H9 (cell line): ENCODE measurements around the gene CAMK2G. TPM values are rescaled to one million over a fixed set of nuclear protein-coding genes. Genes with fewer than 3 reads are reported as not detected.

Experiments
- DNase-seq: peaks from one replicate; pipeline ENCODE4 v3.0.0-alpha.2; 2017
- H2AFZ ChIP-seq: one replicate; pipeline ENCODE4 v1.6.1; 2013; ENCODE audit warnings: mild to moderate bottlenecking, low read length, control low read depth, moderate library complexity
- H2AK5ac ChIP-seq: 2 replicates; pipeline ENCODE4 v1.6.1; 2013; ENCODE audit warnings: low read length, control low read depth, mixed read lengths; ENCODE audit not compliant: insufficient read length
- H2BK120ac ChIP-seq: one replicate; pipeline ENCODE4 v1.6.1; 2013; ENCODE audit warnings: low read depth, mild to moderate bottlenecking, low read length, control low read depth, inconsistent platforms; ENCODE audit not compliant: poor library complexity, severe bottlenecking
- H2BK12ac ChIP-seq: 2 replicates; pipeline ENCODE4 v1.6.1; 2013; ENCODE audit warnings: low read length, control low read depth, mixed read lengths, low read depth; ENCODE audit not compliant: insufficient read length
- H2BK15ac ChIP-seq: 2 replicates; pipeline ENCODE4 v1.6.1; 2013; ENCODE audit warnings: low read depth, low read length, control low read depth
- H2BK20ac ChIP-seq: one replicate; pipeline ENCODE4 v1.6.1; 2013; ENCODE audit warnings: low read depth, mild to moderate bottlenecking, low read length, control low read depth, inconsistent platforms; ENCODE audit not compliant: poor library complexity, severe bottlenecking
- H2BK5ac ChIP-seq: 2 replicates; pipeline ENCODE4 v1.6.1; 2013; ENCODE audit warnings: low read length, control low read depth, mixed read lengths; ENCODE audit not compliant: insufficient read length
- H3K14ac ChIP-seq: 2 replicates; pipeline ENCODE4 v1.6.1; 2013; ENCODE audit warnings: low read length, control low read depth; ENCODE audit not compliant: insufficient read depth
- H3K18ac ChIP-seq: 2 replicates; pipeline ENCODE4 v1.6.1; 2013; ENCODE audit warnings: low read depth, mild to moderate bottlenecking, mixed read lengths, low read length, control low read depth; ENCODE audit not compliant: insufficient read length
- H3K23ac ChIP-seq: 2 replicates; pipeline ENCODE4 v1.6.1; 2013; ENCODE audit warnings: low read length, control low read depth, mixed read lengths, low read depth; ENCODE audit not compliant: insufficient read length
- H3K23me2 ChIP-seq: 2 replicates; pipeline ENCODE4 v1.6.1; 2013; ENCODE audit warnings: low read depth, mild to moderate bottlenecking, mixed read lengths, low read length, control low read depth; ENCODE audit not compliant: insufficient read length, poor library complexity, severe bottlenecking
- H3K27ac ChIP-seq: 2 replicates; pipeline ENCODE4 v1.5.1; 2013; ENCODE audit warnings: low read length, control low read depth, mixed read lengths, low read depth; ENCODE audit not compliant: insufficient read length
- H3K27me3 ChIP-seq: 2 replicates; pipeline ENCODE4 v1.6.1; 2013; ENCODE audit warnings: low read length, control low read depth, inconsistent platforms; ENCODE audit not compliant: insufficient read depth
- H3K4ac ChIP-seq: 2 replicates; pipeline ENCODE4 v1.6.1; 2013; ENCODE audit warnings: low read depth, mild to moderate bottlenecking, control low read depth, inconsistent platforms, low read length, moderate library complexity
- H3K4me1 ChIP-seq: 2 replicates; pipeline ENCODE4 v1.6.1; 2013; ENCODE audit warnings: low read length, control low read depth, inconsistent platforms; ENCODE audit not compliant: insufficient read depth
- H3K4me2 ChIP-seq: 2 replicates; pipeline ENCODE4 v1.6.1; 2013; ENCODE audit warnings: low read length, control low read depth, mixed read lengths; ENCODE audit not compliant: insufficient read length, insufficient read depth
- H3K56ac ChIP-seq: 2 replicates; pipeline ENCODE4 v1.6.1; 2013; ENCODE audit warnings: low read depth, mild to moderate bottlenecking, mixed read lengths, low read length, control low read depth; ENCODE audit not compliant: insufficient read length
- H3K79me1 ChIP-seq: 2 replicates; pipeline ENCODE4 v1.6.1; 2013; ENCODE audit warnings: low read depth, mild to moderate bottlenecking, moderate library complexity, low read length, control low read depth, inconsistent platforms; ENCODE audit not compliant: insufficient read depth, poor library complexity, severe bottlenecking
- H3K79me2 ChIP-seq: 2 replicates; pipeline ENCODE4 v1.6.1; 2013; ENCODE audit warnings: low read length, control low read depth, inconsistent platforms; ENCODE audit not compliant: insufficient read depth
- H3K9ac ChIP-seq: 2 replicates; pipeline ENCODE4 v1.6.1; 2013; ENCODE audit warnings: low read length, control low read depth, mixed read lengths; ENCODE audit not compliant: insufficient read length; ENCODE audit errors: extremely low read depth
- H3K9me3 ChIP-seq: one replicate; pipeline ENCODE4 v1.6.1; 2013; ENCODE audit warnings: low read depth, low read length, inconsistent platforms; ENCODE audit not compliant: control insufficient read depth
- H3T11ph ChIP-seq: one replicate; pipeline ENCODE4 v1.6.1; 2013; ENCODE audit warnings: mild to moderate bottlenecking, low read length, control low read depth, inconsistent platforms
- H4K20me1 ChIP-seq: one replicate; pipeline ENCODE4 v1.6.1; 2013; ENCODE audit not compliant: control insufficient read depth, insufficient read length, insufficient read depth
- H4K5ac ChIP-seq: 2 replicates; pipeline ENCODE4 v1.6.1; 2013; ENCODE audit warnings: low read depth, mild to moderate bottlenecking, mixed read lengths, low read length, control low read depth; ENCODE audit not compliant: insufficient read length
- H4K8ac ChIP-seq: replicated peaks from 2 replicates; pipeline ENCODE4 v1.6.1; 2013; ENCODE audit warnings: low read length, control low read depth, mixed read lengths, low read depth; ENCODE audit not compliant: insufficient read length
- H4K91ac ChIP-seq: 2 replicates; pipeline ENCODE4 v1.6.1; 2013; ENCODE audit warnings: low read depth, mild to moderate bottlenecking, moderate library complexity, mixed read lengths, low read length, control low read depth; ENCODE audit not compliant: insufficient read length
- H3K27ac Mint-ChIP-seq, 3 experiments: 2 replicates in 2 of 3; 3 replicates in 1 of 3; pipeline ENCODE4 v1.8.0; 2020 to 2021; ENCODE audit warnings: mixed read lengths in 3 of 3, mild to moderate bottlenecking in 1 of 3, moderate library complexity in 1 of 3
- H3K27me3 Mint-ChIP-seq: 2 replicates; pipeline ENCODE4 v1.8.0; 2021; ENCODE audit warnings: low read depth, mild to moderate bottlenecking, moderate library complexity, mixed read lengths
- H3K36me3 Mint-ChIP-seq, 3 experiments: 2 replicates in 2 of 3; 3 replicates in 1 of 3; pipeline ENCODE4 v1.8.0; 2020 to 2021; ENCODE audit warnings: low read depth in 3 of 3, mixed read lengths in 3 of 3; ENCODE audit not compliant: insufficient read depth in 1 of 3
- H3K4me1 Mint-ChIP-seq, 2 experiments: 2 replicates each; pipeline ENCODE4 v1.8.0; 2020; ENCODE audit warnings: mixed read lengths in 2 of 2
- H3K4me3 Mint-ChIP-seq, 2 experiments: 2 replicates in 1 of 2; 3 replicates in 1 of 2; pipeline ENCODE4 v1.8.0; 2020 to 2021; ENCODE audit warnings: mild to moderate bottlenecking in 2 of 2, mixed read lengths in 2 of 2, moderate library complexity in 1 of 2
- H3K9me3 Mint-ChIP-seq, 2 experiments: 2 replicates in 1 of 2; 3 replicates in 1 of 2; pipeline ENCODE4 v1.8.0; 2020; ENCODE audit warnings: mild to moderate bottlenecking in 2 of 2, mixed read lengths in 2 of 2, moderate library complexity in 1 of 2
- WGBS: extraction: QIAGEN DNeasy Blood & Tissue Kit; methylation state at CpG from one replicate; pipeline ENCODE4 v1.1.7; 2013; ENCODE audit warnings: missing lambda C conversion rate, low lambda C conversion rate, mixed read lengths; ENCODE audit not compliant: insufficient read length; ENCODE audit errors: extremely low coverage; 5-methylcytosine and 5-hydroxymethylcytosine counted together
- total RNA-seq: library from RNA; stranded (reverse); gene quantifications from 2 replicates; pipeline ENCODE4 v1.2.1, GENCODE V29; 2021
- TF ChIP-seq, protein P1 (sequence below): fragments of 200-600 bp; sonication (generic); conservative IDR thresholded peaks from 3 replicates; pipeline ENCODE4 v1.8.0; 2021; ENCODE audit warnings: antibody characterized with exemption, mild to moderate bottlenecking

The CAMK2G gene
- total RNA-seq, 1 experiment from 2014 or later = 31.8 TPM

DNA sequence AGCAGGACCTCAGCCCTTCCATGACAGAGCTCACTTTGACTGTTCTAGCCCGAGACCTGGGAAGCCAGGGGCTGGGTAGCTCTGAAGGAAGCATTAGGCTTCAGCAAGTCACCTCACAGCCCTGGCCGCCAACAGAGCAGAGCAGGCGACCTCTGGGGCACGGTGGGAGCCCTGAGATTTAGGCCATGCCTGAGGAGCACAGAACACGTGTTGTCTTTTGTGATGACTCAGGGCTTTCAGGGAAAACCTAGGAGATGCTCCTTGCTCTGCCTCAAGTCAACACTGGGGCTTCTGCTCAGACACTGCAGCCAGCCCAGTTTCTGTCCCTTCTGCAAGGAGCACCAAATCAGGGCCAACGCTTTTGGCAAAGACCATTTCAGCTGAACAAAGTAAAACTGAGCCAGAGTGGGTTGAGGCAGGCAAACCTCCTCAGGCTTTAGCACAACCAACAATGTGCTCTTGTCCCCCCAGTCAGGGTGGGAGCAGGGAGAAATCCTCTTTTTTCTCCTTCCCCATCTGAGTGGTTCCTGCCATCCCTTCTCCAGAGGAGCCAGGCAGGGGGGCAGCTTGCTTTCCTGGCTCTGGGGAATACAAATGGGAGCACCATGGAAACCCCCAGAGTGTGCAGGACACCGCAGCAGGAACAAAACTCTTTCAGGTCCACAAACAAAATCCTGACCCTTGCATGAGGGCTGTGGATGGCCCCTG lies 14.4 kb downstream of the CAMK2G start:
- H2AK5ac ChIP-seq = no peak overlapping the region
- no peak for DNase-seq
- no peak overlapping the region for H2BK12ac ChIP-seq
- no peak overlapping the region for H3K4ac ChIP-seq
- H2BK5ac ChIP-seq = no peak overlapping the region
- H3K27ac ChIP-seq = no peak overlapping the region
- no peaks in the 10 kb centered on the region for H4K20me1 ChIP-seq
- H2BK120ac ChIP-seq = no peak overlapping the region
- no peak overlapping the region for H2BK15ac ChIP-seq
- no peak overlapping the region for H4K8ac ChIP-seq
- no peaks in the 10 kb centered on the region for H3K4me1 ChIP-seq
- no peaks in the 10 kb centered on the region for H3K9me3 Mint-ChIP-seq
- no peak overlapping the region for H3K9ac ChIP-seq
- H3T11ph ChIP-seq = no peak overlapping the region
- no peaks in the 10 kb centered on the region for H3K27me3 Mint-ChIP-seq
- H2BK20ac ChIP-seq = no peak overlapping the region
- H4K5ac ChIP-seq = no peak overlapping the region
- peaks cover 25 to 29% of the 10 kb centered on the region in 2 experiments for H3K4me1 Mint-ChIP-seq
- no peaks in the 10 kb centered on the region for H3K79me2 ChIP-seq
- no peaks in the 10 kb centered on the region for H3K27me3 ChIP-seq
- H3K14ac ChIP-seq = no peak overlapping the region
- H3K79me1 ChIP-seq = no peaks in the 10 kb centered on the region
- H3K36me3 Mint-ChIP-seq = peaks cover 11 to 45% (median 37%) of the 10 kb centered on the region in 3 experiments; a peak in 6 of 7 replicates
- TF ChIP-seq, protein P1, sequence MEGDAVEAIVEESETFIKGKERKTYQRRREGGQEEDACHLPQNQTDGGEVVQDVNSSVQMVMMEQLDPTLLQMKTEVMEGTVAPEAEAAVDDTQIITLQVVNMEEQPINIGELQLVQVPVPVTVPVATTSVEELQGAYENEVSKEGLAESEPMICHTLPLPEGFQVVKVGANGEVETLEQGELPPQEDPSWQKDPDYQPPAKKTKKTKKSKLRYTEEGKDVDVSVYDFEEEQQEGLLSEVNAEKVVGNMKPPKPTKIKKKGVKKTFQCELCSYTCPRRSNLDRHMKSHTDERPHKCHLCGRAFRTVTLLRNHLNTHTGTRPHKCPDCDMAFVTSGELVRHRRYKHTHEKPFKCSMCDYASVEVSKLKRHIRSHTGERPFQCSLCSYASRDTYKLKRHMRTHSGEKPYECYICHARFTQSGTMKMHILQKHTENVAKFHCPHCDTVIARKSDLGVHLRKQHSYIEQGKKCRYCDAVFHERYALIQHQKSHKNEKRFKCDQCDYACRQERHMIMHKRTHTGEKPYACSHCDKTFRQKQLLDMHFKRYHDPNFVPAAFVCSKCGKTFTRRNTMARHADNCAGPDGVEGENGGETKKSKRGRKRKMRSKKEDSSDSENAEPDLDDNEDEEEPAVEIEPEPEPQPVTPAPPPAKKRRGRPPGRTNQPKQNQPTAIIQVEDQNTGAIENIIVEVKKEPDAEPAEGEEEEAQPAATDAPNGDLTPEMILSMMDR = no peak
- no peak overlapping the region for H3K4me3 Mint-ChIP-seq
- H3K56ac ChIP-seq = no peak overlapping the region
- H3K23me2 ChIP-seq = no peaks in the 10 kb centered on the region
- WGBS = no CpG with 5 or more reads among the region's 7 CpGs
- H4K91ac ChIP-seq = no peak overlapping the region
- no peak overlapping the region for H3K27ac Mint-ChIP-seq
- H3K18ac ChIP-seq = no peak overlapping the region
- H2AFZ ChIP-seq = no peak overlapping the region
- no peak overlapping the region for H3K4me2 ChIP-seq
- no peak overlapping the region for H3K23ac ChIP-seq
- H3K9me3 ChIP-seq = no peaks in the 10 kb centered on the region
